Lower lobe of right lung (tissue), 2 donors: ENCODE results near the gene MEG3. TPM values are rescaled to one million over a fixed set of nuclear protein-coding genes. Genes with fewer than 3 reads are reported as not detected.

Experiments used
- ATAC-seq, 2 donors: fragments of 200-7000 bp; cut with Tn5 transposase; one replicate each; pipeline ENCODE4 v1.9.1; 2020 to 2022; ENCODE audit warnings: mild to moderate bottlenecking in 2 of 2, moderate library complexity in 2 of 2
- DNase-seq: peaks from one replicate; pipeline ENCODE4 v3.0.0-alpha.2; 2020
- H3K27ac ChIP-seq: fragments of 200-600 bp; one replicate; pipeline ENCODE4 v1.8.0; 2022
- H3K27me3 ChIP-seq: fragments of 200-600 bp; one replicate; pipeline ENCODE4 v1.8.0; 2022; ENCODE audit warnings: low read depth
- H3K36me3 ChIP-seq: fragments of 200-600 bp; one replicate; pipeline ENCODE4 v1.8.0; 2022; ENCODE audit warnings: mild to moderate bottlenecking
- H3K4me1 ChIP-seq: fragments of 200-600 bp; one replicate; pipeline ENCODE4 v1.8.0; 2022
- H3K4me3 ChIP-seq: fragments of 200-600 bp; one replicate; pipeline ENCODE4 v1.8.0; 2022; ENCODE audit warnings: mild to moderate bottlenecking
- H3K9me3 ChIP-seq: fragments of 200-600 bp; one replicate; pipeline ENCODE4 v1.8.0; 2022
- CTCF ChIP-seq: fragments of 200-600 bp; IDR thresholded peaks from one replicate; pipeline ENCODE4 v1.8.0; 2022; ENCODE audit warnings: antibody characterized with exemption, mild to moderate bottlenecking
- intact Hi-C: fragments of 100-400 bp; cut with DNase I; formaldehyde crosslinking; loops from one replicate; pipeline ENCODE4 v1.11.0; 2022
- total RNA-seq: library from RNA; stranded (reverse); fragmentation: NEBNext Ultra II Directional; extraction: Animal tissue kit (Norgen Biotek cat#: 25700); gene quantifications from one replicate; pipeline ENCODE4 v1.2.1, GENCODE V29; 2021
- donor health status: DM: no; HTN: yes; CAD: no; lungs with severe emphysema.

The MEG3 gene
- total RNA-seq, 1 donor from 2014 or later = 16.6 TPM

- Histone ChIP-seq H3K27ac (no peak overlapping the region), H3K36me3 (no peaks in the 10 kb centered on the region), H3K4me1 (no peaks in the 10 kb centered on the region), H3K27me3 (peaks cover 45% of the 10 kb centered on the region), H3K4me3 (peak overlapping the region; percentile 23), H3K9me3 (no peaks in the 10 kb centered on the region)
- peak; percentile 35 for TF ChIP-seq CTCF
- intact Hi-C loops = no loop called here
- ATAC-seq = peak; percentile 28 to 55
- DNase-seq = no peak
Measured at GRCh38 chr14:100828031-100828769, 2.3 kb downstream of the MEG3 start.

GRCh38 chr14:100830681-100831080 is 4.8 kb downstream of the MEG3 start:
- DNase-seq (no peak), ATAC-seq (no peak)
- H3K9me3 ChIP-seq = no peaks in the 10 kb centered on the region
- H3K4me3 ChIP-seq = no peak overlapping the region
- H3K27ac ChIP-seq = no peak overlapping the region
- no peaks in the 10 kb centered on the region for H3K4me1 ChIP-seq
- no peaks in the 10 kb centered on the region for H3K36me3 ChIP-seq
- TF ChIP-seq CTCF = no peak
- intact Hi-C loops = no loop called here
- peaks cover 24% of the 10 kb centered on the region for H3K27me3 ChIP-seq

GRCh38 chr14:100832311-100832960 is 6.5 kb downstream of the MEG3 start:
- DNase-seq = no peak
- Histone ChIP-seq H3K4me1 (no peaks in the 10 kb centered on the region), H3K9me3 (no peaks in the 10 kb centered on the region), H3K27ac (no peak overlapping the region), H3K36me3 (no peaks in the 10 kb centered on the region), H3K4me3 (no peak overlapping the region), H3K27me3 (peaks cover 10% of the 10 kb centered on the region)
- intact Hi-C loops = no loop called here
- ATAC-seq = no peak
- TF ChIP-seq CTCF = no peak

GRCh38 chr14:100834082-100834793 is 8.3 kb downstream of the MEG3 start:
- H3K27me3 ChIP-seq = no peaks in the 10 kb centered on the region
- no peak overlapping the region for H3K27ac ChIP-seq
- H3K4me3 ChIP-seq = no peak overlapping the region
- H3K9me3 ChIP-seq = no peaks in the 10 kb centered on the region
- intact Hi-C loops = no loop called here
- DNase-seq (no peak), ATAC-seq (no peak)
- no peaks in the 10 kb centered on the region for H3K4me1 ChIP-seq
- H3K36me3 ChIP-seq = no peaks in the 10 kb centered on the region
- no peak for TF ChIP-seq CTCF

GRCh38 chr14:100834794-100835547 is 9.1 kb downstream of the MEG3 start:
- Histone ChIP-seq H3K4me3 (no peak overlapping the region), H3K4me1 (no peaks in the 10 kb centered on the region), H3K27ac (no peak overlapping the region), H3K27me3 (no peaks in the 10 kb centered on the region), H3K36me3 (no peaks in the 10 kb centered on the region), H3K9me3 (no peaks in the 10 kb centered on the region)
- intact Hi-C loops = no loop called here
- no peak for DNase-seq
- no peak for ATAC-seq
- no peak for TF ChIP-seq CTCF
